H1 (cell line): Measurements from ENCODE around the gene MANF. TPM values are rescaled to one million over a fixed set of nuclear protein-coding genes. Genes with fewer than 3 reads are reported as not detected.
A peak's percentile ranks its signal among the peaks of the same experiment; 100 is the strongest.

Experiments
- CTCF ChIA-PET: fragments of 300-600 bp; sonication (Branson Sonifier 250); formaldehyde crosslinking; loops from one replicate; lab custom pipeline; 2021; ENCODE audit not compliant: partially characterized antibody; lab: Charles Lee
- POLR2A ChIA-PET: fragments of 300-600 bp; sonication (Branson Sonifier 250); formaldehyde crosslinking; loops from one replicate; lab custom pipeline; 2021; ENCODE audit warnings: inconsistent platforms; ENCODE audit not compliant: partially characterized antibody; lab: Charles Lee
- DNase-seq, 2 experiments: peaks; one replicate each; pipeline versions ENCODE4 v3.0.0 to v3.0.0-alpha.2; 2010 to 2022; ENCODE audit warnings: low spot score in 2 of 2, low read depth in 1 of 2, mixed read lengths in 1 of 2
- FAIRE-seq: peaks from 2 replicates; lab custom pipeline; 2011; peaks lifted over from hg19 to GRCh38; lab: Jason Lieb, UNC
- H2AFZ ChIP-seq: 2 replicates; pipeline ENCODE4 v1.8.1; 2012; ENCODE audit warnings: low read length, inconsistent platforms
- H2AK5ac ChIP-seq: 2 replicates; pipeline ENCODE4 v1.6.1; 2013; ENCODE audit warnings: low read depth, low read length
- H2BK120ac ChIP-seq: replicated peaks from 2 replicates; pipeline ENCODE3; 2013; ENCODE audit warnings: low read depth, low read length, inconsistent platforms
- H2BK12ac ChIP-seq: 2 replicates; pipeline ENCODE4 v1.6.1; 2013; ENCODE audit warnings: low read depth, low read length
- H2BK15ac ChIP-seq: 2 replicates; pipeline ENCODE4 v1.6.1; 2013; ENCODE audit warnings: low read length
- H2BK20ac ChIP-seq: 2 replicates; pipeline ENCODE4 v1.6.1; 2013; ENCODE audit warnings: low read length
- H2BK5ac ChIP-seq: 2 replicates; pipeline ENCODE4 v1.6.1; 2013; ENCODE audit warnings: low read depth, low read length
- H3K14ac ChIP-seq: 2 replicates; pipeline ENCODE4 v1.6.1; 2013; ENCODE audit warnings: inconsistent platforms; ENCODE audit not compliant: insufficient read length
- H3K18ac ChIP-seq: 2 replicates; pipeline ENCODE4 v1.6.1; 2013; ENCODE audit warnings: low read length; ENCODE audit errors: extremely low read depth
- H3K23ac ChIP-seq: 2 replicates; pipeline ENCODE4 v1.6.1; 2013; ENCODE audit warnings: inconsistent platforms; ENCODE audit not compliant: insufficient read length
- H3K23me2 ChIP-seq: 2 replicates; pipeline ENCODE4 v1.6.1; 2013; ENCODE audit warnings: low read depth, low read length
- H3K27ac ChIP-seq: 2 replicates; pipeline ENCODE4 v1.6.1; 2011; ENCODE audit warnings: low read depth, low read length, inconsistent platforms
- H3K27me3 ChIP-seq, 4 experiments: replicated peaks in 1 of 4; 1 replicate in 1 of 4; 2 replicates in 3 of 4; pipeline versions ENCODE4 v1.6.1 to v1.8.1; 2011 to 2013; ENCODE audit warnings: low read length in 3 of 4, mild to moderate bottlenecking in 3 of 4, inconsistent platforms in 2 of 4, mixed read lengths in 2 of 4, moderate library complexity in 1 of 4; ENCODE audit not compliant: control insufficient read depth in 3 of 4, insufficient read depth in 3 of 4; ENCODE audit errors: extremely low read depth in 1 of 4
- H3K36me3 ChIP-seq, 4 experiments: 2 replicates each; pipeline versions ENCODE4 v1.6.1 to v1.8.1; 2011 to 2013; ENCODE audit warnings: mild to moderate bottlenecking in 4 of 4, low read length in 3 of 4, moderate library complexity in 2 of 4, control low read depth in 1 of 4, inconsistent platforms in 1 of 4; ENCODE audit not compliant: insufficient read depth in 4 of 4, control insufficient read depth in 2 of 4
- H3K4ac ChIP-seq: replicated peaks from 2 replicates; pipeline ENCODE3; 2013; ENCODE audit warnings: low read length, low read depth, mixed read lengths, inconsistent platforms; ENCODE audit not compliant: insufficient read length
- H3K4me1 ChIP-seq, 4 experiments: replicated peaks in 1 of 4; 1 replicate in 1 of 4; 2 replicates in 3 of 4; pipeline versions ENCODE4 v1.6.1 to v1.8.1; 2011 to 2013; ENCODE audit warnings: low read length in 3 of 4, inconsistent platforms in 2 of 4, mixed read lengths in 1 of 4; ENCODE audit not compliant: insufficient read depth in 4 of 4, control insufficient read depth in 3 of 4
- H3K4me2 ChIP-seq, 2 experiments: 2 replicates each; pipeline versions ENCODE4 v1.6.1 to v1.8.1; 2011 to 2013; ENCODE audit warnings: low read depth in 2 of 2, low read length in 2 of 2, control low read depth in 1 of 2, inconsistent platforms in 1 of 2, mild to moderate bottlenecking in 1 of 2; ENCODE audit not compliant: insufficient read depth in 1 of 2
- H3K4me3 ChIP-seq, 4 experiments: fragments of 200-600, 300-600 bp in 1 of 4; sonication (generic), shearing (Covaris generic), sonication (Bioruptor Twin) in 1 of 4; 2 replicates each; pipeline versions ENCODE4 v1.5.1 to v1.8.1; 2011 to 2016; ENCODE audit warnings: low read length in 4 of 4, low read depth in 3 of 4, control low read depth in 2 of 4, inconsistent platforms in 2 of 4, mild to moderate bottlenecking in 2 of 4, mixed read lengths in 1 of 4, moderate library complexity in 1 of 4; ENCODE audit not compliant: insufficient read depth in 2 of 4; ENCODE audit errors: extremely low read depth in 1 of 4
- H3K56ac ChIP-seq: replicated peaks from 2 replicates; pipeline ENCODE3; 2013; ENCODE audit warnings: low read depth, mild to moderate bottlenecking, mixed read lengths, low read length, inconsistent platforms; ENCODE audit not compliant: insufficient read length
- H3K79me1 ChIP-seq: 2 replicates; pipeline ENCODE4 v1.6.1; 2013; ENCODE audit warnings: low read depth, low read length, control low read depth
- H3K79me2 ChIP-seq, 2 experiments: 2 replicates each; pipeline versions ENCODE4 v1.6.1 to v1.8.1; 2012 to 2013; ENCODE audit warnings: low read length in 2 of 2, mild to moderate bottlenecking in 2 of 2, inconsistent platforms in 1 of 2; ENCODE audit not compliant: insufficient read depth in 2 of 2, control insufficient read depth in 1 of 2
- H3K9ac ChIP-seq, 4 experiments: replicated peaks in 1 of 4; 1 replicate in 1 of 4; 2 replicates in 3 of 4; pipeline versions ENCODE4 v1.6.1 to v1.8.1; 2011 to 2013; ENCODE audit warnings: low read depth in 3 of 4, low read length in 3 of 4, control low read depth in 2 of 4, mild to moderate bottlenecking in 2 of 4, moderate library complexity in 2 of 4, inconsistent platforms in 1 of 4; ENCODE audit errors: extremely low read depth in 1 of 4
- H3K9me3 ChIP-seq, 2 experiments: 2 replicates each; pipeline versions ENCODE4 v1.6.1 to v1.8.1; 2012 to 2013; ENCODE audit warnings: mild to moderate bottlenecking in 2 of 2, moderate library complexity in 2 of 2, control low read depth in 1 of 2, inconsistent platforms in 1 of 2, low read depth in 1 of 2, low read length in 1 of 2, mixed read lengths in 1 of 2; ENCODE audit not compliant: insufficient read depth in 2 of 2
- H4K20me1 ChIP-seq, 2 experiments: replicated peaks in 1 of 2; 2 replicates each; pipeline versions ENCODE3 to v1.8.1; 2011 to 2013; ENCODE audit warnings: inconsistent platforms in 2 of 2, low read length in 2 of 2, mild to moderate bottlenecking in 1 of 2; ENCODE audit not compliant: insufficient read depth in 2 of 2, control insufficient read depth in 1 of 2
- H4K5ac ChIP-seq: 2 replicates; pipeline ENCODE4 v1.6.1; 2013; ENCODE audit warnings: low read length, low read depth, mixed read lengths, inconsistent platforms; ENCODE audit not compliant: insufficient read length
- H4K8ac ChIP-seq: 2 replicates; pipeline ENCODE4 v1.8.0; 2013; ENCODE audit warnings: mild to moderate bottlenecking, moderate library complexity, low read length, inconsistent platforms; ENCODE audit not compliant: insufficient read depth; ENCODE audit errors: extremely low read depth
- H4K91ac ChIP-seq: replicated peaks from 2 replicates; pipeline ENCODE3; 2013; ENCODE audit warnings: low read length, mixed read lengths, inconsistent platforms; ENCODE audit not compliant: insufficient read length
- JUN ChIP-seq: IDR thresholded peaks from 2 replicates; pipeline ENCODE4 v1.6.1; 2011; ENCODE audit warnings: low read depth, mild to moderate bottlenecking, improper control_type of control experiment, low read length
- POLR2AphosphoS5 ChIP-seq: IDR thresholded peaks from 2 replicates; pipeline ENCODE4 v1.6.1; 2011; ENCODE audit warnings: low read depth, low read length
- WGBS, 2 experiments: shearing (Covaris generic) in 1 of 2; methylation state at CpG; one replicate each; pipeline versions ENCODE4 v1.1.6 to v1.1.7; 2013 to 2015; ENCODE audit warnings: low lambda C conversion rate in 2 of 2, mixed read lengths in 2 of 2, inconsistent platforms in 1 of 2, low coverage in 1 of 2, missing lambda C conversion rate in 1 of 2; ENCODE audit not compliant: insufficient replicate concordance in 2 of 2, insufficient coverage in 1 of 2, insufficient read length in 1 of 2; ENCODE audit errors: extremely low coverage in 1 of 2, missing lambda C conversion rate in 1 of 2; 5-methylcytosine and 5-hydroxymethylcytosine counted together
- polyA plus RNA-seq, 7 experiments: library from polyadenylated mRNA; depleted of rRNA in 3 of 7; stranded (reverse) in 5 of 7; unstranded in 2 of 7; fragments of >200 nt in 5 of 7; fragments of 200-250 nt in 2 of 7; gene quantifications; 1 replicate in 5 of 7; 2 replicates in 1 of 7; 4 replicates in 1 of 7; pipeline versions ENCODE4 v1.2.1 to v1.2.3, GENCODE V29; 2011 to 2013; ENCODE audit warnings: missing spikeins in 2 of 7, mixed read lengths in 2 of 7
- total RNA-seq: library from RNA; stranded (reverse); fragmentation: NEBNext Ultra II Directional; extraction: Animal tissue kit (Norgen Biotek cat#: 25700); gene quantifications from 2 replicates; pipeline ENCODE4 v1.2.1, GENCODE V29; 2021

The MANF gene
- total and polyA plus RNA-seq, 2 of the 8 experiments (the other 6 are each of a cell fraction or from before 2014, with no cell fraction given): 37.5 to 159 TPM

- no peak overlapping the region for H3K14ac ChIP-seq
- H2BK12ac ChIP-seq: no peak overlapping the region
- no peaks in the 10 kb centered on the region for H3K27me3 ChIP-seq
- peaks cover 22 to 44% of the 10 kb centered on the region in 2 experiments for H3K79me2 ChIP-seq
- no peak overlapping the region for H3K18ac ChIP-seq
- ChIA-PET POLR2A (interaction anchor here (1.1 to 2.8 kb wide), 7 partner anchors 8 to 106 kb away, joined by 3 to 9 read pairs (median 6); partner anchors contain the start of genes DCAF1 and MANF), CTCF (interaction anchor here (1.1 to 2.2 kb wide), 6 partner anchors 10 to 778 kb away, joined by 3 to 8 read pairs (median 4); no protein-coding TSS in a partner anchor)
- H2AK5ac ChIP-seq: no peak overlapping the region
- H2AFZ ChIP-seq: no peak overlapping the region
- no peak overlapping the region for H2BK120ac ChIP-seq
- no peak overlapping the region for H2BK15ac ChIP-seq
- H3K9me3 ChIP-seq: no peaks in the 10 kb centered on the region; a peak in 1 of 4 replicates
- no peak overlapping the region for H3K56ac ChIP-seq
- H4K91ac ChIP-seq: no peak overlapping the region
- 91% methylated on average over 13 of the region's 14 CpGs; no CpG with 5 or more reads in 1 of the 2 experiments for WGBS, 2 experiments
- H3K4me1 ChIP-seq: peaks cover 0 to 23% (median 14%) of the 10 kb centered on the region in 4 experiments; a peak in 5 of 7 replicates
- no peak overlapping the region for H3K27ac ChIP-seq
- H2BK20ac ChIP-seq: no peak overlapping the region
- no peak overlapping the region for H3K4ac ChIP-seq
- H4K5ac ChIP-seq: no peak overlapping the region
- FAIRE-seq: no peak
- TF ChIP-seq JUN (no peak), POLR2AphosphoS5 (peak; percentile 34; the same call in 1 of the 2 replicates)
- H2BK5ac ChIP-seq: 0 out of 2 replicates have a peak overlapping the region, but pooled peaks have one; percentile 25
- H3K79me1 ChIP-seq: peaks cover 17% of the 10 kb centered on the region
- H3K23ac ChIP-seq: no peak overlapping the region
- peaks cover 9% of the 10 kb centered on the region; the same call in 1 of the 2 replicates for H3K23me2 ChIP-seq
- peak overlapping the region; percentile 51 for H4K8ac ChIP-seq
- peak overlapping the region in 1 of 4 experiments; percentile 83; a peak in 2 of 8 replicates for H3K4me3 ChIP-seq
- H4K20me1 ChIP-seq: peaks cover 37 to 38% of the 10 kb centered on the region in 2 experiments
- H3K4me2 ChIP-seq: peak overlapping the region; percentile 23 to 52; a peak in 1 of 4 replicates
- H3K36me3 ChIP-seq: peaks cover 30 to 77% (median 41%) of the 10 kb centered on the region in 4 experiments
- DNase-seq: no peak
- H3K9ac ChIP-seq: no peak overlapping the region
Measured at GRCh38 chr3:51393564-51393963, 8.5 kb downstream of the MANF start.
